Tibial nerve (tissue), 4 donors: Measurements from ENCODE around the gene DNAJB2.

Experiments used
- CTCF ChIP-seq, 5 experiments: fragments of 200-600 bp in 3 of 5; fragments of 450-650 bp in 2 of 5; sonication (generic) in 3 of 5; IDR thresholded peaks; one replicate each; pipeline ENCODE4 v1.5.1; 2016 to 2019; ENCODE audit warnings: antibody characterized with exemption in 5 of 5, mild to moderate bottlenecking in 3 of 5, moderate library complexity in 2 of 5
- EP300 ChIP-seq, 2 donors: sonication (generic); formaldehyde crosslinking; IDR thresholded peaks; one replicate each; pipeline ENCODE4 v1.6.1; 2017; ENCODE audit warnings: antibody characterized with exemption in 2 of 2, mild to moderate bottlenecking in 1 of 2

- no peak for TF ChIP-seq EP300 (IDR thresholded peaks at IDR 0.05)
- TF ChIP-seq CTCF (IDR thresholded peaks at IDR 0.05): no peak
Observed at GRCh38 chr2:219245899-219246230, 33.3 kb upstream of the DNAJB2 start.
